A673 (cell line): ENCODE data around the gene ELOVL5. TPM values are rescaled to one million over a fixed set of nuclear protein-coding genes. Genes with fewer than 3 reads are reported as not detected.
"Not testable (repeated sequence)": the region's sequence is repeated elsewhere in the genome, so short reads cannot be mapped to it uniquely, and the experiment has no call there.

Experiments used
- BruUV-seq: library from RNA; stranded (reverse); fragments of 400-500 nt; replicated peaks from 2 replicates; lab custom pipeline; 2021; lab: Mats Ljungman, UMichigan
- CTCF ChIA-PET: fragments of 300-600 bp; sonication (Branson Sonifier 250); formaldehyde crosslinking; loops from one replicate; lab custom pipeline; 2022; ENCODE audit warnings: antibody characterized with exemption; lab: Charles Lee
- POLR2A ChIA-PET: fragments of 300-600 bp; sonication (Branson Sonifier 250); formaldehyde crosslinking; loops from one replicate; lab custom pipeline; 2022; ENCODE audit warnings: antibody characterized with exemption; ENCODE audit not compliant: low non-redundant PET; lab: Charles Lee
- DNase-seq: peaks from one replicate; pipeline ENCODE4 v3.0.0-alpha.2; 2015; ENCODE audit warnings: low spot score
- H3K27ac ChIP-seq: fragments of 200-600 bp; sonication (generic); 2 replicates; pipeline ENCODE4 v1.5.1; 2016; ENCODE audit warnings: mixed run types, low read depth, mild to moderate bottlenecking, mixed read lengths, antibody characterized with exemption, low read length; ENCODE audit not compliant: poor library complexity, severe bottlenecking
- H3K27me3 ChIP-seq: fragments of 200-600 bp; sonication (generic); replicated peaks from 2 replicates; pipeline ENCODE4 v1.6.1; 2017; ENCODE audit warnings: mixed run types, low read depth, mild to moderate bottlenecking, mixed read lengths, antibody characterized with exemption, low read length; ENCODE audit not compliant: insufficient read depth, poor library complexity
- H3K36me3 ChIP-seq: fragments of 200-600 bp; sonication (generic); 2 replicates; pipeline ENCODE4 v1.6.1; 2016; ENCODE audit warnings: mixed run types, mild to moderate bottlenecking, mixed read lengths, antibody characterized with exemption, low read length; ENCODE audit not compliant: insufficient read depth, poor library complexity, severe bottlenecking
- H3K4me1 ChIP-seq: fragments of 200-600 bp; sonication (generic); 2 replicates; pipeline ENCODE4 v1.6.1; 2017; ENCODE audit warnings: mixed run types, mild to moderate bottlenecking, mixed read lengths, antibody characterized with exemption, low read length; ENCODE audit not compliant: insufficient read depth, poor library complexity, severe bottlenecking
- H3K4me3 ChIP-seq: fragments of 200-600 bp; sonication (generic); 2 replicates; pipeline ENCODE4 v1.5.1; 2016; ENCODE audit warnings: low read depth, mixed run types, mild to moderate bottlenecking, mixed read lengths, low read length; ENCODE audit not compliant: poor library complexity, severe bottlenecking
- H3K9me3 ChIP-seq: fragments of 200-600 bp; sonication (generic); 2 replicates; pipeline ENCODE4 v1.6.1; 2016; ENCODE audit warnings: mixed run types, low read depth, mild to moderate bottlenecking, mixed read lengths, antibody characterized with exemption, low read length; ENCODE audit not compliant: poor library complexity, severe bottlenecking
- CTCF ChIP-seq: fragments of 300-800, 200-600 bp; sonication (generic); conservative IDR thresholded peaks from 2 replicates; pipeline ENCODE4 v1.5.1; 2017; ENCODE audit warnings: low read depth, mild to moderate bottlenecking, antibody characterized with exemption, low read length, moderate library complexity, mixed read lengths
- EZH2 ChIP-seq: fragments of 200-600 bp; sonication (generic); IDR thresholded peaks from 2 replicates; pipeline ENCODE4 v1.6.1; 2017; ENCODE audit warnings: borderline replicate concordance, low read depth, mild to moderate bottlenecking, mixed read lengths, antibody characterized with exemption, low read length; ENCODE audit not compliant: poor library complexity, severe bottlenecking
- intact Hi-C: fragments of 100-400 bp; cut with micrococcal nuclease; formaldehyde crosslinking; loops from one replicate; pipeline ENCODE4 v1.10.0; 2022; ENCODE audit not compliant: unreplicated experiment
- total RNA-seq: library from RNA; stranded (reverse); gene quantifications from 2 replicates; pipeline ENCODE4 v1.2.3, GENCODE V29; 2021

ELOVL5 gene
- total RNA-seq, 1 experiment from 2014 or later = 98.5 TPM

DNA sequence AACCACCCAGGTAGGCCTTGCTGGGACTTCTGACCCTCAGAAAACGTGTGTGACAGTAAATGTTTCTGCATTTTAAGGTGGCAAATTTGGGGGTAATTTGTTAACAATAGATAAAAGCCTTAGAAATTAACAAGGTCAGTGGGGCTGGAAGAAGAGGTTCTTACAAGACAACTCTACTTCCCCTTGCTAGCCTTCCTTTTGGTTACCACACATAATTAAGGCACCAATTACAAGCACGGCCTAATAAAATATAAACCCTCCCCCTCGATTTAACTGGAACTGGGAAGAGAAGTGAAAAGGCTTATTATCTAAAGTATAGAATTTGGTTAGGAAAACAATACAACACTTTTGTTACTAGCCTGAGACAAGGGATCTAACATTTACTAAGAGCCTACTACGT, 38.8 kb downstream of the ELOVL5 start:
- intact Hi-C loops = no loop called here
- POLR2A ChIA-PET = no interaction called here
- CTCF ChIA-PET = no interaction called here

GRCh38 chr6:53309059-53309900, 39.5 kb downstream of the ELOVL5 start:
- DNase-seq = no peak
- ChIA-PET POLR2A (no interaction called here), CTCF (no interaction called here)
- no peak for TF ChIP-seq CTCF
- no peak for TF ChIP-seq EZH2
- no peaks in the 10 kb centered on the region for H3K36me3 ChIP-seq
- no peaks in the 10 kb centered on the region for H3K27me3 ChIP-seq
- peaks cover 10% of the 10 kb centered on the region for H3K4me1 ChIP-seq
- BruUV-seq = no TSS peak
- no peak overlapping the region for H3K4me3 ChIP-seq
- H3K9me3 ChIP-seq = no peaks in the 10 kb centered on the region
- intact Hi-C loops = no loop called here
- H3K27ac ChIP-seq = no peak overlapping the region

More for the DNA sequence above, 38.8 kb downstream of the ELOVL5 start:
- H3K27me3 ChIP-seq = no peaks in the 10 kb centered on the region
- no peak overlapping the region for H3K4me3 ChIP-seq
- no peaks in the 10 kb centered on the region for H3K36me3 ChIP-seq
- no peaks in the 10 kb centered on the region for H3K9me3 ChIP-seq
- peaks cover 10% of the 10 kb centered on the region for H3K4me1 ChIP-seq
- DNase-seq = no peak
- no TSS peak for BruUV-seq
- TF ChIP-seq EZH2 (no peak), CTCF (no peak)
- no peak overlapping the region for H3K27ac ChIP-seq

DNA sequence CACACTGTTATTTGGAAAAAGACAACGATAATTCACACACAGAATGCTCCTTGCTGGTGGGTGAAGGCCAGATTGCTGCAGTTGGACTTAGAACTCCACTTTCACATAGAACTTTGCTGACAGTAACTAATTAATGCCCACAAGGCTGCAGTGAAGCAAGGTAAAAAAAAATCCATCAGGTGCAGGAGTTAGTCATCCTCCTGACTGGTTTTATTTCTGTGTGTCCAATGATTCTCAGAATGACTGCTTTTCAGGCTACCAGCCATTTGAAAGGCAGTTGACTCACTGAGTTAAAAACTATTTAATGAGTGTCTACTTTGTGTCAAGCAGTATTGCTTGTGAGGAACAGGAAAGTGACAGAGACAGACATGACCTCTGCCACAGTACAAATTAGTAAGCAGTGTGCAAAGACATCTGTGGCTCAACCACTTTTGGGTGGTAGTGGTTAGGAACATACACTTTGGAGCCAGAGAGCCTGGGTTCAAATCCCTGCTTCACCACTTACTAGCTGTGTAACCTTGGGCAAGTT, 41.9 kb downstream of the ELOVL5 start:
- H3K9me3 ChIP-seq = no peaks in the 10 kb centered on the region
- H3K27me3 ChIP-seq = no peaks in the 10 kb centered on the region
- CTCF ChIA-PET = no interaction called here
- H3K27ac ChIP-seq = no peak overlapping the region
- peaks cover 28% of the 10 kb centered on the region for H3K4me1 ChIP-seq
- no peak overlapping the region for H3K4me3 ChIP-seq
- intact Hi-C loops = no loop called here
- H3K36me3 ChIP-seq = no peaks in the 10 kb centered on the region
- TF ChIP-seq EZH2 = no peak
- POLR2A ChIA-PET = no interaction called here
- DNase-seq = no peak
- no TSS peak for BruUV-seq

GRCh38 chr6:53306217-53306616, 42.5 kb downstream of the ELOVL5 start:
- H3K36me3 ChIP-seq, BruUV-seq, DNase-seq, CTCF ChIA-PET, intact Hi-C loops, H3K9me3 ChIP-seq, H3K4me3 ChIP-seq, H3K27ac ChIP-seq, H3K27me3 ChIP-seq: not testable (repeated sequence)
- peaks cover 28% of the 10 kb centered on the region for H3K4me1 ChIP-seq
- POLR2A ChIA-PET = interaction anchor here (0.6 kb wide), 1 partner anchor 297 kb away, joined by 5 read pairs; no protein-coding TSS in a partner anchor

GRCh38 chr6:53305506-53306005, 43.2 kb downstream of the ELOVL5 start:
- CTCF ChIA-PET, H3K27ac ChIP-seq, DNase-seq, H3K36me3 ChIP-seq, H3K27me3 ChIP-seq, BruUV-seq, H3K4me3 ChIP-seq, H3K9me3 ChIP-seq, intact Hi-C loops: not testable (repeated sequence)
- POLR2A ChIA-PET = interaction anchor here (0.6 kb wide), 1 partner anchor 298 kb away, joined by 5 read pairs; no protein-coding TSS in a partner anchor
- H3K4me1 ChIP-seq = peaks cover 24% of the 10 kb centered on the region
